HG02642 (cell line): ENCODE results near the gene LHFPL5.

Source experiments
- ATAC-seq: cut with Tn5 transposase; IDR thresholded peaks from one replicate; pipeline ENCODE4 v1.9.1; 2021; ENCODE audit warnings: mild to moderate bottlenecking; ENCODE audit not compliant: unreplicated experiment, poor library complexity

LHFPL5 gene

GRCh38 chr6:35844290-35844689 lies 39.1 kb downstream of the LHFPL5 start:
- ATAC-seq: no peak

GRCh38 chr6:35850208-35850607 lies 45.1 kb downstream of the LHFPL5 start:
- ATAC-seq: no peak

- no peak for ATAC-seq
Observed at GRCh38 chr6:35852994-35853393, 47.8 kb downstream of the LHFPL5 start.

- no peak for ATAC-seq
Observed at GRCh38 chr6:35856250-35856649, 51.1 kb downstream of the LHFPL5 start.

- no peak for ATAC-seq
Observed at GRCh38 chr6:35857853-35858252, 52.7 kb downstream of the LHFPL5 start.

- no peak for ATAC-seq
Observed at GRCh38 chr6:35859367-35859766, 54.2 kb downstream of the LHFPL5 start.
